Liver (tissue), 9 donors: ENCODE measurements around the gene TTF2. TPM values are rescaled to one million over a fixed set of nuclear protein-coding genes. Genes with fewer than 3 reads are reported as not detected.

ENCODE experiments used
- DNase-seq: peaks from one replicate; pipeline ENCODE4 v3.0.0-alpha.2; 2017; ENCODE audit warnings: low spot score
- H3K27ac ChIP-seq, 2 donors: one replicate each; pipeline ENCODE4 v1.7.0; 2013; ENCODE audit warnings: inconsistent platforms in 2 of 2, low read length in 2 of 2, control low read depth in 1 of 2, low read depth in 1 of 2, mild to moderate bottlenecking in 1 of 2
- H3K27me3 ChIP-seq, 4 donors: one replicate each; pipeline versions ENCODE4 v1.6.1 to v1.7.0; 2013; ENCODE audit warnings: low read length in 3 of 4, inconsistent platforms in 1 of 4, mild to moderate bottlenecking in 1 of 4, moderate library complexity in 1 of 4; ENCODE audit not compliant: control insufficient read depth in 4 of 4, insufficient read depth in 4 of 4
- H3K36me3 ChIP-seq, 4 donors: one replicate each; pipeline versions ENCODE4 v1.6.1 to v1.7.0; 2013; ENCODE audit warnings: low read length in 3 of 4, mild to moderate bottlenecking in 3 of 4, low read depth in 1 of 4, moderate library complexity in 1 of 4; ENCODE audit not compliant: control insufficient read depth in 4 of 4, insufficient read depth in 3 of 4
- H3K4me1 ChIP-seq, 4 donors: one replicate each; pipeline versions ENCODE4 v1.6.1 to v1.7.0; 2013; ENCODE audit warnings: low read length in 3 of 4, mild to moderate bottlenecking in 3 of 4, moderate library complexity in 1 of 4; ENCODE audit not compliant: control insufficient read depth in 4 of 4, insufficient read depth in 4 of 4
- H3K4me3 ChIP-seq, 3 donors: one replicate each; pipeline versions ENCODE4 v1.6.1 to v1.7.0; 2013; ENCODE audit warnings: low read length in 3 of 3, control low read depth in 1 of 3, low read depth in 1 of 3, mild to moderate bottlenecking in 1 of 3
- H3K9ac ChIP-seq, 2 donors: one replicate each; pipeline ENCODE4 v1.7.0; 2013; ENCODE audit warnings: low read length in 2 of 2, mild to moderate bottlenecking in 2 of 2, moderate library complexity in 2 of 2, control low read depth in 1 of 2, low read depth in 1 of 2
- H3K9me3 ChIP-seq, 4 donors: one replicate each; pipeline versions ENCODE4 v1.6.1 to v1.7.0; 2013; ENCODE audit warnings: low read length in 3 of 4; ENCODE audit not compliant: control insufficient read depth in 4 of 4
- CTCF ChIP-seq: fragments of 150-350 bp; IDR thresholded peaks from 2 replicates; pipeline ENCODE4 v1.5.1; 2017; ENCODE audit warnings: improper control_type of control experiment, low read depth, low read length; ENCODE audit not compliant: missing input control
- EGR1 ChIP-seq, 2 donors: IDR thresholded peaks; 2 replicates each; pipeline ENCODE4 v1.6.1; 2016 to 2018; ENCODE audit warnings: antibody characterized with exemption in 2 of 2, low read depth in 2 of 2
- FOXA1 ChIP-seq: IDR thresholded peaks from 2 replicates; pipeline ENCODE4 v1.6.1; 2016; ENCODE audit warnings: antibody characterized with exemption
- FOXA2 ChIP-seq: IDR thresholded peaks from 2 replicates; pipeline ENCODE4 v1.6.1; 2016; ENCODE audit warnings: antibody characterized with exemption
- GABPA ChIP-seq, 2 donors: IDR thresholded peaks in 1 of 2; conservative IDR thresholded peaks in 1 of 2; 2 replicates each; pipeline ENCODE4 v1.6.1; 2016; ENCODE audit warnings: antibody characterized with exemption in 2 of 2, mild to moderate bottlenecking in 1 of 2, moderate library complexity in 1 of 2
- HNF4A ChIP-seq, 2 donors: conservative IDR thresholded peaks; 2 replicates each; pipeline ENCODE4 v1.6.1; 2016; ENCODE audit warnings: antibody characterized with exemption in 2 of 2, mild to moderate bottlenecking in 2 of 2
- HNF4G ChIP-seq: IDR thresholded peaks from 2 replicates; pipeline ENCODE4 v1.6.1; 2016; ENCODE audit warnings: antibody characterized with exemption
- JUND ChIP-seq, 2 donors: IDR thresholded peaks; 2 replicates each; pipeline ENCODE4 v1.6.1; 2016; ENCODE audit warnings: antibody characterized with exemption in 2 of 2
- NR2F2 ChIP-seq: IDR thresholded peaks from 2 replicates; pipeline ENCODE4 v1.6.1; 2016; ENCODE audit warnings: antibody characterized with exemption
- RAD21 ChIP-seq, 2 donors: IDR thresholded peaks; 2 replicates each; pipeline ENCODE4 v1.6.1; 2016; ENCODE audit warnings: antibody characterized with exemption in 2 of 2, mild to moderate bottlenecking in 2 of 2
- RXRA ChIP-seq, 2 donors: IDR thresholded peaks; 2 replicates each; pipeline ENCODE4 v1.6.1; 2017 to 2018; ENCODE audit warnings: antibody characterized with exemption in 2 of 2, mild to moderate bottlenecking in 1 of 2
- SP1 ChIP-seq: IDR thresholded peaks from 2 replicates; pipeline ENCODE4 v1.6.1; 2018; ENCODE audit warnings: antibody characterized with exemption, mild to moderate bottlenecking
- TAF1 ChIP-seq: conservative IDR thresholded peaks from 2 replicates; pipeline ENCODE4 v1.6.1; 2016; ENCODE audit warnings: antibody characterized with exemption, mild to moderate bottlenecking
- YY1 ChIP-seq: IDR thresholded peaks from 2 replicates; pipeline ENCODE4 v1.6.1; 2016; ENCODE audit warnings: antibody characterized with exemption, mild to moderate bottlenecking
- ZBTB33 ChIP-seq: IDR thresholded peaks from 2 replicates; pipeline ENCODE4 v1.6.1; 2016; ENCODE audit warnings: antibody characterized with exemption
- WGBS: extraction: QIAGEN DNeasy Blood & Tissue Kit; methylation state at CpG from one replicate; pipeline ENCODE4 v1.1.7; 2013; 5-methylcytosine and 5-hydroxymethylcytosine counted together
- polyA plus RNA-seq, 2 donors: library from polyadenylated mRNA; stranded (reverse) in 1 of 2; unstranded in 1 of 2; fragments of 200-250 nt in 1 of 2; fragments of >200 nt in 1 of 2; fragmentation: Nextera tagmentation in 1 of 2; extraction: Ambion mirVana in 1 of 2; gene quantifications; one replicate each; pipeline versions ENCODE4 v1.2.1 to v1.2.3, GENCODE V29; 2013 to 2015
- total RNA-seq, 2 donors: library from RNA; depleted of rRNA; stranded (reverse); fragments of >200 nt; gene quantifications; one replicate each; pipeline ENCODE4 v1.2.3, GENCODE V29; 2014
- TF ChIP-seq, protein P1 (sequence below): IDR thresholded peaks from 2 replicates; pipeline ENCODE4 v1.6.1; 2016; ENCODE audit warnings: antibody characterized with exemption
- TF ChIP-seq, protein P2 (sequence below): IDR thresholded peaks from 2 replicates; pipeline ENCODE4 v1.6.1; 2016; ENCODE audit warnings: antibody characterized with exemption
- donor health status: healthy.
- donor health status: healthy.
- donor health status: healthy.
- donor health status: healthy.
- donor health status: healthy.

TTF2 gene
- total and polyA plus RNA-seq, 4 donors = 1.3 to 16.9 (median 2.8) TPM

DNA sequence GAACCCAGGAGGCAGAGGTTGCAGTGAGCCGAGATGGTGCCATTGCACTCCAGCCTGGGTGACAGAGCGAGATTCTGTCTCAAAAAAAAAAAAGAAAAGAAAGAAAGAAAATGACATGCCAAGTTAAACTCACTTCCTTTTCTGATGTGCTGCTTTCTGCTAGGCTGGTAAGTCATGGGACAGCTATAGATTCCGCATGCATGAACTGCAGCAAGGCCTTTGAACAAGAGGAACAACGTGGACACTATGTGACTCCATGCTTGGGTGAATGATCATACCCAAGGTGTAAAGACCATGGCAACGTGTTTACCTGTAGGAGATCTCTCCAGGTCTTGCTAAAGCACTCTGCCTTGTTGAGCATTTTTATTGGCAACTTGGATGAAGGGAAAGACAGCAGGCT lies 10.3 kb upstream of the TTF2 start:
- no peak for DNase-seq
- TF ChIP-seq SP1 (no peak), EGR1 (IDR thresholded peaks at IDR 0.05; ENCODE audit: low read depth in 2 of 2) (no peak), FOXA2 (no peak), FOXA1 (no peak), HNF4G (no peak), RXRA (IDR thresholded peaks at IDR 0.05) (no peak), HNF4A (conservative IDR thresholded peaks at IDR 0.05) (no peak), NR2F2 (no peak)
- TF ChIP-seq, protein P1, sequence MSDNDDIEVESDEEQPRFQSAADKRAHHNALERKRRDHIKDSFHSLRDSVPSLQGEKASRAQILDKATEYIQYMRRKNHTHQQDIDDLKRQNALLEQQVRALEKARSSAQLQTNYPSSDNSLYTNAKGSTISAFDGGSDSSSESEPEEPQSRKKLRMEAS = no peak
- no peaks in the 10 kb centered on the region for H3K27me3 ChIP-seq
- no peaks in the 10 kb centered on the region for H3K9me3 ChIP-seq
- no peak overlapping the region for H3K4me3 ChIP-seq
- H3K9ac ChIP-seq = no peak overlapping the region
- WGBS = 87% methylated on average over 5 of the region's 5 CpGs
- H3K27ac ChIP-seq = no peak overlapping the region
- H3K36me3 ChIP-seq = no peaks in the 10 kb centered on the region
- no peaks in the 10 kb centered on the region for H3K4me1 ChIP-seq

DNA sequence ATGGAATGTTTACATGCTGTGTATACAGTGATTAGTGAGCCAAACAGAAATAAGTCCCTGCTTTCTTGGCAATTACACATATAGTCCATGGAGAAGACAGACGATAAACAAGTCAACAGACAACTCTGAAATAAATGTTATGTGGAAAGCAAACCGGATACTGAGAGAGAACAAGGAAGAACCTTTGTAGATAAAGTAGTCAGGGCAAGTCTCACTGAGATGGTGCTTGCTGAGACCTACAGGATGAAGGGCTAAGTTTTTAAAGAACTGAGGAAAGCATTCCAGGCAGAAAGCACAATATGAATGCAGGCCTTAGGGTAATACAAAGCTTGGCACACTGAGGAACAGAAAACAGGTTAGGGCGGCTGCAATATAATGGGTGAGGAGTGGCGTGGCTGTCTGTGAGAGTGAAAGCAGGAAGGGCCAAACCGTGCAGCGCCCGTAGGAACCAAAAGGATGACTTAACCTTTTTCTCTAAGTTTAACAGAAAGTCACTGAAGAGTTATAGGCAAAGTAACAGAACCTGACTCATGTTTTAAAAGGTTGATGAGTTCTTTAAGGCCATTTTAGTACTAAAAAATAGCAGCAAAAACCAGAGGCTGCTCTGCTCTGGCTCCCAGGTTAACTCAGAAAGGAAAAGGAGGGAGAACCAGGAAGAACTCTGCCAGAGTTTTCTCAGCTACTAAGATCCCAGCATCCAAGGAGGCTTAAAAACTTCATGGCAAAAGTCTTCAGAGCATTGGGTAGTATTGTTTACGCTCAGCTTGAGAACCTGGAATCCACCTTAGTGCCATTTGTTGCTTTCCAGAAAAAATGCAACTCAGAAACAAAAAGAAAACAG lies 8.7 kb upstream of the TTF2 start:
- Histone ChIP-seq H3K9ac (peak overlapping the region in 1 of 2 donors; percentile 17), H3K4me3 (no peak overlapping the region), H3K4me1 (no peaks in the 10 kb centered on the region), H3K27me3 (no peaks in the 10 kb centered on the region), H3K36me3 (no peaks in the 10 kb centered on the region), H3K27ac (no peak overlapping the region), H3K9me3 (no peaks in the 10 kb centered on the region)
- DNase-seq = no peak
- WGBS = 65% methylated on average over 8 of the region's 8 CpGs
- no peak for TF ChIP-seq JUND (IDR thresholded peaks at IDR 0.05)
- TF ChIP-seq FOXA2 = no peak
- TF ChIP-seq GABPA (IDR thresholded peaks at IDR 0.05 in 1 of 2, conservative IDR thresholded peaks at IDR 0.05 in 1 of 2) = no peak
- TF ChIP-seq HNF4A (conservative IDR thresholded peaks at IDR 0.05) = no peak
- TF ChIP-seq HNF4G = no peak
- no peak for TF ChIP-seq FOXA1
- TF ChIP-seq TAF1 = no peak
- TF ChIP-seq CTCF = no peak
- TF ChIP-seq EGR1 (IDR thresholded peaks at IDR 0.05; ENCODE audit: low read depth in 2 of 2) = no peak
- no peak for TF ChIP-seq YY1
- TF ChIP-seq RAD21 (IDR thresholded peaks at IDR 0.05) = no peak
- TF ChIP-seq RXRA (IDR thresholded peaks at IDR 0.05) = no peak
- no peak for TF ChIP-seq SP1

- H3K27me3 ChIP-seq = no peaks in the 10 kb centered on the region
- DNase-seq = no peak
- no peak overlapping the region for H3K27ac ChIP-seq
- H3K9me3 ChIP-seq = no peaks in the 10 kb centered on the region
- H3K36me3 ChIP-seq = no peaks in the 10 kb centered on the region
- no peak overlapping the region for H3K4me3 ChIP-seq
- H3K4me1 ChIP-seq = peaks cover 0 to 3% (median under 1%) of the 10 kb centered on the region in 4 donors
- no peak overlapping the region for H3K9ac ChIP-seq
- TF ChIP-seq GABPA (IDR thresholded peaks at IDR 0.05 in 1 of 2, conservative IDR thresholded peaks at IDR 0.05 in 1 of 2) (no peak), RXRA (IDR thresholded peaks at IDR 0.05) (no peak), ZBTB33 (no peak), YY1 (no peak), JUND (IDR thresholded peaks at IDR 0.05) (no peak), NR2F2 (no peak), FOXA1 (no peak), SP1 (no peak), CTCF (no peak), HNF4G (no peak), TAF1 (no peak), RAD21 (IDR thresholded peaks at IDR 0.05) (no peak)
- TF ChIP-seq, protein P2, sequence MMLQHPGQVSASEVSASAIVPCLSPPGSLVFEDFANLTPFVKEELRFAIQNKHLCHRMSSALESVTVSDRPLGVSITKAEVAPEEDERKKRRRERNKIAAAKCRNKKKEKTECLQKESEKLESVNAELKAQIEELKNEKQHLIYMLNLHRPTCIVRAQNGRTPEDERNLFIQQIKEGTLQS = no peak
- TF ChIP-seq, protein P1 = no peak
Observed at GRCh38 chr1:117054068-117054467, 6.1 kb upstream of the TTF2 start.
